Smooth muscle cell (in vitro differentiated cells): ENCODE data around the gene NOTCH2. TPM values are rescaled to one million over a fixed set of nuclear protein-coding genes. Genes with fewer than 3 reads are reported as not detected.

Experiments used
- DNase-seq: peaks from one replicate; lab custom pipeline; 2025; ENCODE audit not compliant: unreplicated experiment; lab: John Stamatoyannopoulos, UW
- H2AFZ ChIP-seq: fragments of 200-600 bp; sonication (generic); 2 replicates; pipeline ENCODE4 v1.6.0; 2016; ENCODE audit warnings: antibody characterized with exemption, low read depth, mild to moderate bottlenecking
- H3F3A ChIP-seq: fragments of 200-600 bp; sonication (generic); 2 replicates; pipeline ENCODE4 v1.6.0; 2017; ENCODE audit warnings: antibody characterized with exemption, low read depth
- H3K27ac ChIP-seq: fragments of 200-600 bp; sonication (generic); 2 replicates; pipeline ENCODE4 v1.5.1; 2016; ENCODE audit warnings: low read depth, mild to moderate bottlenecking
- H3K27me3 ChIP-seq: fragments of 200-600 bp; sonication (generic); 2 replicates; pipeline ENCODE4 v1.6.1; 2016; ENCODE audit warnings: low read depth, mild to moderate bottlenecking
- H3K36me3 ChIP-seq: fragments of 200-600 bp; sonication (generic); 2 replicates; pipeline ENCODE4 v1.5.1; 2016; ENCODE audit warnings: low read depth
- H3K4me1 ChIP-seq: fragments of 200-600 bp; sonication (generic); 2 replicates; pipeline ENCODE4 v1.5.1; 2016; ENCODE audit warnings: low read depth
- H3K4me2 ChIP-seq: fragments of 200-600 bp; sonication (generic); 2 replicates; pipeline ENCODE4 v1.6.0; 2016; ENCODE audit warnings: mild to moderate bottlenecking
- H3K4me3 ChIP-seq: fragments of 200-600 bp; sonication (generic); 2 replicates; pipeline ENCODE4 v1.5.1; 2016; ENCODE audit warnings: mild to moderate bottlenecking
- H3K79me2 ChIP-seq: fragments of 200-600 bp; sonication (generic); 2 replicates; pipeline ENCODE4 v1.6.0; 2016; ENCODE audit warnings: low read depth, mild to moderate bottlenecking
- H3K9ac ChIP-seq: fragments of 200-600 bp; sonication (generic); 2 replicates; pipeline ENCODE4 v1.6.0; 2016; ENCODE audit warnings: low read depth
- H3K9me3 ChIP-seq: fragments of 200-600 bp; sonication (generic); replicated peaks from 2 replicates; pipeline ENCODE4 v1.5.1; 2016; ENCODE audit warnings: low read depth
- H4K20me1 ChIP-seq: fragments of 200-600 bp; sonication (generic); 2 replicates; pipeline ENCODE4 v1.6.0; 2016; ENCODE audit warnings: low read depth
- CTCF ChIP-seq: fragments of 200-600 bp; sonication (generic); IDR thresholded peaks from 2 replicates; pipeline ENCODE4 v1.5.1; 2017; ENCODE audit warnings: borderline replicate concordance, mild to moderate bottlenecking, antibody characterized with exemption; ENCODE audit not compliant: insufficient read depth, poor library complexity, severe bottlenecking
- WGBS: methylation state at CpG from one replicate; pipeline ENCODE4 v1.1.7; 2016; ENCODE audit warnings: low lambda C conversion rate; 5-methylcytosine and 5-hydroxymethylcytosine counted together
- polyA plus RNA-seq: library from polyadenylated mRNA; unstranded; fragments of >200 nt; fragmentation: Nextera tagmentation; extraction: Ambion mirVana; gene quantifications from 2 replicates; pipeline ENCODE4 v1.2.1, GENCODE V29; 2016
- total RNA-seq: library from RNA; depleted of rRNA; stranded (reverse); fragments of >200 nt; gene quantifications from 2 replicates; pipeline ENCODE4 v1.2.3, GENCODE V29; 2014

NOTCH2 gene
- total and polyA plus RNA-seq, 2 experiments from 2014 or later: 50.3 to 133 TPM

DNA sequence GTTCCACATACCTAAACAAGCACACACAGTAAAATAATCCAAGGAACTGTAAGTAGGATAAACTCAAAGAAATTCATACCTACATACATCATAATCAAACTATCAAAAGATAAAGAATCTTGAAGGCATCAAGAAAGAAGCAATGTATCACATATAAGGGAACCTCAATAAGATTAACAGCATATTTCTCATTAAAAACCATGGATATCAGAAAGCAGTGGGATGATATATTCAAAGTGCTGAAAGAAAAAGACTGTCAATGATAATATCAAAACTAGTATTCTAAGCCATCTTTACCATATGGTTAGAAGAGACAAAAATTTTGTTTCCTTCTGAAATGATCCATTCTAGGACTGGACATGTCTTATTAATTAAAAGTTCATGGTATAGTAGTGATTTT is 136.1 kb downstream of the NOTCH2 start:
- no peaks in the 10 kb centered on the region for H3K9me3 ChIP-seq
- peaks cover 39% of the 10 kb centered on the region for H3K36me3 ChIP-seq
- no peak overlapping the region for H3K4me3 ChIP-seq
- no peaks in the 10 kb centered on the region for H3K79me2 ChIP-seq
- H3K4me2 ChIP-seq: no peak overlapping the region
- H3K9ac ChIP-seq: no peak overlapping the region
- no peak overlapping the region for H2AFZ ChIP-seq
- H3F3A ChIP-seq: peaks cover 4% of the 10 kb centered on the region
- H3K27me3 ChIP-seq: no peaks in the 10 kb centered on the region
- no peak for TF ChIP-seq CTCF
- no peaks in the 10 kb centered on the region for H3K4me1 ChIP-seq
- no peak for DNase-seq
- no peak overlapping the region for H3K27ac ChIP-seq
- peaks cover 15% of the 10 kb centered on the region for H4K20me1 ChIP-seq

DNA sequence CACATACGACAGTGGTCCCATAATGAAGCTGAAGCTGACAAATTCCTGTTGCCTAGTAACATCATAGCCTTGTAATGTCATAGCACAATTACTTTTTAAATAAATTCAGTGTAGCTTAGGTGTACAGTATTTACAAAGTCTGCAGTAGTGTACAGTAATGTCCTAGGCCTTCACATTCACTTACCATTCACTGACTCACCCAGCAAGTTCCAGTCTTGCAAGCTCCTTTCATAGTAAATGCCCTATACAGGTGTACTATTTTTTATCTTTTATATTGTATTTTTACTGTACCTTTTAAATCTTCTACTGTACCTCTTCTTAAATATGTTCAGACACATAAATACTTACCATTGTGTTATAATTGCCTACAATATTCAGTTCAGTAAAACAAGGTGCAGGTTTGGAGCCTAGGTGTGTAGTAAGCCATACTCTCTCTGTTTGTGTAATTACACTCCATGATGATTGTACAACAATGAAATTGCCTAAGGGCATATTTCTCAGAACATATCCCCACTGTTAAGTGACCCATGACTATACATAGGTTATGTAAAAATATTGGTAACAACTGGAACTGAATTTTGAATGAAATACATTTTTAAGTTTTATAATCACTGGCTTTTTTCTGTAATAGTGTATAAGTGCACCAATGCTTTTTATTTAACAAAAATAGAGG is 139.7 kb downstream of the NOTCH2 start:
- Histone ChIP-seq H3K9me3 (no peaks in the 10 kb centered on the region), H3K79me2 (no peaks in the 10 kb centered on the region), H3K4me1 (no peaks in the 10 kb centered on the region), H4K20me1 (peaks cover 15% of the 10 kb centered on the region), H2AFZ (no peak overlapping the region), H3K4me2 (no peak overlapping the region), H3K9ac (no peak overlapping the region), H3F3A (peaks cover 4% of the 10 kb centered on the region), H3K27ac (no peak overlapping the region), H3K36me3 (peaks cover 22% of the 10 kb centered on the region), H3K27me3 (no peaks in the 10 kb centered on the region), H3K4me3 (no peak overlapping the region)
- TF ChIP-seq CTCF: no peak
- 98% methylated on average over 1 of the region's 1 CpG for WGBS
- no peak for DNase-seq

DNA sequence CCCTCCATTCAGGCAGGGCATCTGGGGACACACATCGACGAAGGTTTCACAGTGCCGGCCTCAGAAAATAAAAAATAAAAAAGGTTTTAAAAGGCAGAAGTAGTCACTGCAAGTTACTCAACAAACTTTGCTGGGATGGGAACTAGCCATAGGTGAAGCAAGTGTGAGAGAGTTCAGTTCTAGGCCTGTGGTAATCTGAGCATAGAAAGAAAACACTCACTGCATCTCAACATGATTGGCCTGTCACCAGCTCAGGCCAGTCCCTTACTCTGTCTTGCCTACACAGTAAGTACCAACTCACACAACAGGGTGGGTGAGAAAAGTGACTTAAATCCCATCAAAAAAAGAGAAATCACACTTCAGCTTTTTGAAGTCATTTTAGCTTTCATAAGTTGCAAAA is 142.9 kb downstream of the NOTCH2 start:
- H3K4me3 ChIP-seq: no peak overlapping the region
- 99% methylated on average over 3 of the region's 3 CpGs for WGBS
- H3K27me3 ChIP-seq: no peaks in the 10 kb centered on the region
- H3K4me2 ChIP-seq: no peak overlapping the region
- no peaks in the 10 kb centered on the region for H3K4me1 ChIP-seq
- H3K9ac ChIP-seq: no peak overlapping the region
- no peak overlapping the region for H2AFZ ChIP-seq
- no peak for TF ChIP-seq CTCF
- peaks cover 15% of the 10 kb centered on the region for H4K20me1 ChIP-seq
- no peaks in the 10 kb centered on the region for H3K9me3 ChIP-seq
- peaks cover 22% of the 10 kb centered on the region for H3K36me3 ChIP-seq
- DNase-seq: no peak
- H3F3A ChIP-seq: no peaks in the 10 kb centered on the region
- no peaks in the 10 kb centered on the region for H3K79me2 ChIP-seq
- H3K27ac ChIP-seq: no peak overlapping the region
